ENCODE results near the gene ZNF534. TPM values are rescaled to one million over a fixed set of nuclear protein-coding genes. Genes with fewer than 3 reads are reported as not detected.

The ZNF534 gene
- total and polyA plus RNA-seq, 2 of the 13 experiments (the other 11 are each of a cell fraction or from before 2014, with no cell fraction given) = 0.04 to 0.08 TPM

- TF ChIP-seq, protein P1, sequence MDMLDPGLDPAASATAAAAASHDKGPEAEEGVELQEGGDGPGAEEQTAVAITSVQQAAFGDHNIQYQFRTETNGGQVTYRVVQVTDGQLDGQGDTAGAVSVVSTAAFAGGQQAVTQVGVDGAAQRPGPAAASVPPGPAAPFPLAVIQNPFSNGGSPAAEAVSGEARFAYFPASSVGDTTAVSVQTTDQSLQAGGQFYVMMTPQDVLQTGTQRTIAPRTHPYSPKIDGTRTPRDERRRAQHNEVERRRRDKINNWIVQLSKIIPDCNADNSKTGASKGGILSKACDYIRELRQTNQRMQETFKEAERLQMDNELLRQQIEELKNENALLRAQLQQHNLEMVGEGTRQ (IDR thresholded peaks at IDR 0.05; ENCODE audit: low read depth, low read length) = no peak
- TF ChIP-seq, protein P1 (CRISPR knock-in tag; IDR thresholded peaks at IDR 0.05; ENCODE audit: borderline replicate concordance) = no peak
- TF ChIP-seq ZNF317 (CRISPR knock-in tag; IDR thresholded peaks at IDR 0.05) (no peak), ZNF672 (CRISPR knock-in tag; IDR thresholded peaks at IDR 0.05) (no peak), ZMYM2 (CRISPR knock-in tag; IDR thresholded peaks at IDR 0.05) (no peak), ZNF44 (CRISPR knock-in tag; IDR thresholded peaks at IDR 0.05) (no peak), RFX1 (IDR thresholded peaks at IDR 0.05) (no peak), CSRNP1 (CRISPR knock-in tag; IDR thresholded peaks at IDR 0.05) (peak; percentile 53; the same call in 1 of the 2 replicates), ZNF337 (CRISPR knock-in tag; IDR thresholded peaks at IDR 0.05; ENCODE audit: borderline replicate concordance, low read depth) (0 out of 2 replicates have a peak, but pooled peaks have one; percentile 57), ZNF883 (CRISPR knock-in tag; IDR thresholded peaks at IDR 0.05; ENCODE audit: not compliant biosample characterization) (no peak), HOXA3 (CRISPR knock-in tag; IDR thresholded peaks at IDR 0.05) (peak; percentile 18; the same call in 1 of the 2 replicates), IKZF1 (IDR thresholded peaks at IDR 0.05) (no peak), ZFX (CRISPR knock-in tag; IDR thresholded peaks at IDR 0.05; ENCODE audit: low read depth) (peak; percentile 74), ZNF264 (CRISPR knock-in tag; IDR thresholded peaks at IDR 0.05) (no peak), SP1 (IDR thresholded peaks at IDR 0.05) (no peak), SP1 (CRISPR knock-in tag; IDR thresholded peaks at IDR 0.05) (no peak; the same call in 1 of the 2 replicates), ZNF235 (CRISPR knock-in tag; IDR thresholded peaks at IDR 0.05; ENCODE audit: borderline replicate concordance) (no peak), ZKSCAN8 (CRISPR knock-in tag; IDR thresholded peaks at IDR 0.05; ENCODE audit: borderline replicate concordance) (peak; percentile 17; the same call in 1 of the 2 replicates), FOSL1 (CRISPR knock-in tag; IDR thresholded peaks at IDR 0.05; ENCODE audit: borderline replicate concordance) (no peak), HOXA9 (CRISPR knock-in tag; IDR thresholded peaks at IDR 0.05; ENCODE audit: borderline replicate concordance) (no peak), ZNF180 (CRISPR knock-in tag; IDR thresholded peaks at IDR 0.05; ENCODE audit: borderline replicate concordance, low read depth) (no peak), ZSCAN12 (CRISPR knock-in tag; IDR thresholded peaks at IDR 0.05) (no peak), DZIP1 (CRISPR knock-in tag; IDR thresholded peaks at IDR 0.05) (no peak)
Observed at GRCh38 chr19:52397310-52398080, 31.5 kb upstream of the ZNF534 start, which contains the start of gene ZNF528 (continued).

Data from HepG2 (cell line).